SK-N-MC (cell line): ENCODE results near the gene KLHL15.

Source experiments
- EZH2 ChIP-seq: fragments of 200-600 bp; sonication (generic); IDR thresholded peaks from one replicate; pipeline ENCODE4 v1.6.1; 2017; ENCODE audit warnings: antibody characterized with exemption
- FOXP2 ChIP-seq: optimal IDR thresholded peaks from 2 replicates; pipeline ENCODE3; 2011; ENCODE audit warnings: mild to moderate bottlenecking, moderate library complexity; ENCODE audit not compliant: insufficient read depth; ENCODE audit errors: extremely low read length, control extremely low read depth
- POLR2AphosphoS5 ChIP-seq: IDR thresholded peaks from 2 replicates; pipeline ENCODE4 v1.6.1; 2012; ENCODE audit warnings: mild to moderate bottlenecking, low read depth, low read length, borderline replicate concordance

GRCh38 chrX:23980011-23980441 lies 47.0 kb downstream of the KLHL15 start:
- TF ChIP-seq POLR2AphosphoS5 (no peak), EZH2 (no peak), FOXP2 (no peak)
